Measurements from ENCODE around the gene STAP2.
A peak's percentile ranks its signal among the peaks of the same experiment; 100 is the strongest.
"Not testable (repeated sequence)": the region's sequence is repeated elsewhere in the genome, so short reads cannot be mapped to it uniquely, and the experiment has no call there.

STAP2 gene

GRCh38 chr19:4357095-4357797 lies 18.6 kb upstream of the STAP2 start:
- no peak for DNase-seq

GRCh38 chr19:4354897-4355296 lies 16.3 kb upstream of the STAP2 start:
- DNase-seq = no peak

- DNase-seq = no peak
Observed at GRCh38 chr19:4354282-4354681, 15.7 kb upstream of the STAP2 start.

- DNase-seq = peak; percentile 54
Observed at GRCh38 chr19:4352701-4353121, 14.1 kb upstream of the STAP2 start.

- DNase-seq = no peak
Observed at GRCh38 chr19:4350726-4351125, 12.1 kb upstream of the STAP2 start.

GRCh38 chr19:4350111-4350510 lies 11.5 kb upstream of the STAP2 start:
- DNase-seq = no peak

- not testable (repeated sequence) for DNase-seq
Observed at GRCh38 chr19:4349225-4349624, 10.6 kb upstream of the STAP2 start.

- DNase-seq = no peak
Observed at GRCh38 chr19:4347521-4347920, 8.9 kb upstream of the STAP2 start.

GRCh38 chr19:4346020-4346383 lies 7.4 kb upstream of the STAP2 start:
- DNase-seq = no peak

GRCh38 chr19:4345342-4346019 lies 6.9 kb upstream of the STAP2 start:
- no peak for DNase-seq

- DNase-seq = peak; percentile 88
Observed at GRCh38 chr19:4343370-4344307, 5.0 kb upstream of the STAP2 start, which contains the start of gene MPND. Gene MPND, plus strand, starts transcription at chr19:4343562. Its CDS starts 32 bp downstream, at chr19:4343594.

- DNase-seq = peak; percentile 88
Observed at GRCh38 chr19:4342615-4343369, 4.2 kb upstream of the STAP2 start.

- DNase-seq = no peak
Observed at GRCh38 chr19:4342314-4342614, 3.6 kb upstream of the STAP2 start.

- DNase-seq = no peak
Observed at GRCh38 chr19:4337906-4338440, 654 bp downstream of the STAP2 start.

- no peak for DNase-seq
Observed at GRCh38 chr19:4334929-4335570, 3.6 kb downstream of the STAP2 start.

GRCh38 chr19:4329858-4330257 lies 8.8 kb downstream of the STAP2 start:
- no peak for DNase-seq

GRCh38 chr19:4328991-4329681 lies 9.5 kb downstream of the STAP2 start:
- peak; percentile 23 for DNase-seq

GRCh38 chr19:4328243-4328990 lies 10.2 kb downstream of the STAP2 start:
- peak; percentile 93 for DNase-seq

GRCh38 chr19:4327877-4328242 lies 10.8 kb downstream of the STAP2 start:
- DNase-seq = no peak

GRCh38 chr19:4327252-4327876 lies 11.3 kb downstream of the STAP2 start:
- peak; percentile 60 for DNase-seq
